AG09319 (cell line): ENCODE results near the gene SLC38A8.

ENCODE experiments used
- DNase-seq: peaks from one replicate; pipeline ENCODE4 v3.0.0-alpha.2; 2010; ENCODE audit warnings: low read depth; ENCODE audit errors: extremely low read depth
- TF ChIP-seq, protein P1 (sequence below): IDR thresholded peaks from 2 replicates; pipeline ENCODE4 v1.5.1; 2011; ENCODE audit warnings: low read depth, mild to moderate bottlenecking, inconsistent platforms, low read length, moderate library complexity

The SLC38A8 gene

DNA sequence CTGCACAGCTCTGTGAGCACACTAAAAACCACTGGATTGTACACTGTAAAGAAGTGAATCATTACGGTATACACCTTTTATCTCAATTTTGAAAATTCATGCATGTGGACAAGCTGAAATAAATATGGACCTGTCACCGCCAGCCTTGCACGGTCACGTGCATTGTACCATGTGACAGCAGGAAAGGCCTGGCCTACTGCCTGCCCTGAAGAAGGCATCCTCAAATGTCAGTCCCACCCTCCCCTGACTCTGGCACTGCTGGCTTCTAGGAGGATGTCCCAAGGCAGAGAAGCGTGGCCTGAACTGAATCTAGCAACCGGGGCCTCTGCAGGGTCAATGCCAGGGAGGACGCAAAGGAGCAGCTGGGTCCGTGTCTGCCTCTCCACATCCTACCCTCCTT, 34.6 kb downstream of the SLC38A8 start:
- DNase-seq = no peak
- TF ChIP-seq, protein P1, sequence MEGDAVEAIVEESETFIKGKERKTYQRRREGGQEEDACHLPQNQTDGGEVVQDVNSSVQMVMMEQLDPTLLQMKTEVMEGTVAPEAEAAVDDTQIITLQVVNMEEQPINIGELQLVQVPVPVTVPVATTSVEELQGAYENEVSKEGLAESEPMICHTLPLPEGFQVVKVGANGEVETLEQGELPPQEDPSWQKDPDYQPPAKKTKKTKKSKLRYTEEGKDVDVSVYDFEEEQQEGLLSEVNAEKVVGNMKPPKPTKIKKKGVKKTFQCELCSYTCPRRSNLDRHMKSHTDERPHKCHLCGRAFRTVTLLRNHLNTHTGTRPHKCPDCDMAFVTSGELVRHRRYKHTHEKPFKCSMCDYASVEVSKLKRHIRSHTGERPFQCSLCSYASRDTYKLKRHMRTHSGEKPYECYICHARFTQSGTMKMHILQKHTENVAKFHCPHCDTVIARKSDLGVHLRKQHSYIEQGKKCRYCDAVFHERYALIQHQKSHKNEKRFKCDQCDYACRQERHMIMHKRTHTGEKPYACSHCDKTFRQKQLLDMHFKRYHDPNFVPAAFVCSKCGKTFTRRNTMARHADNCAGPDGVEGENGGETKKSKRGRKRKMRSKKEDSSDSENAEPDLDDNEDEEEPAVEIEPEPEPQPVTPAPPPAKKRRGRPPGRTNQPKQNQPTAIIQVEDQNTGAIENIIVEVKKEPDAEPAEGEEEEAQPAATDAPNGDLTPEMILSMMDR = no peak

DNA sequence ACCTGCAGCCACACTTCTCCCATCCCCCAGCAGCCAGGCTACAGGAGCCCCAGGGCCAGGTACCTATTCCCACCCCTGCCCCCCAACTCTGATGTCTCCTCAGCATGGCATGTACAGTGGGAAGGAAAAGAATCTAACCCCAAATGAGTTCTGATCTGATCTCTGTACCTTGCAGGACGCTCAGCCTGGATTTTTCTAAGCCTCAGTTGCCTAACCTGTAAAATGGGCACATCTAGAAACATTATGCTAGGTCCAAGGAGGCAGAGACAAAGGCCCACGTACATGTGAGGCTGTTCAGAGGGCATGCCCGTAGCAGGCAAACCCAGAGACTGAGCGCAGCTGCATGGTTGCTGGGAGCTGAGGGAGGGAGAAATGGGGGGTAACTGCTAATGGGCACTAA, 35.1 kb downstream of the SLC38A8 start:
- DNase-seq = no peak
- TF ChIP-seq, protein P1 = no peak

DNA sequence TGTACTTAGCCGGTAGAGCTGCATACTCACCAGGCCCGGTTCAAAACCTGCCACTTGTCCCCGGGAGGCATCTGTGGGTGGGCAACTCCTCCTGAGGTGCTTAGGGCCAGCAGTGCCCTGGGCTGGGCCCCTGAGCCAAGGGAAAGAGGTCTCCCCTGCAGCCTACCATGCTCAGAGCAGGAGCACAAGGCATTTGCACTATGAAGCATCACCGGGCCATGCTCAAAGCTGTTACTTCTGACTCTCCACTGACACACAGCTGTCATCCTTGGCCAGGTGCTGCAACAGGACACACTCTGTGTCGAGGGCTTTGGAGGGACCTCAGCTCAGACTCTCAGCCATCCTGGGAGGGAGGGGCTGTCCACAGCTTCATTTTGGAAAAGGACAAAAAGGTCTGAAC, 37.2 kb downstream of the SLC38A8 start:
- DNase-seq = no peak
- TF ChIP-seq, protein P1 = no peak

DNA sequence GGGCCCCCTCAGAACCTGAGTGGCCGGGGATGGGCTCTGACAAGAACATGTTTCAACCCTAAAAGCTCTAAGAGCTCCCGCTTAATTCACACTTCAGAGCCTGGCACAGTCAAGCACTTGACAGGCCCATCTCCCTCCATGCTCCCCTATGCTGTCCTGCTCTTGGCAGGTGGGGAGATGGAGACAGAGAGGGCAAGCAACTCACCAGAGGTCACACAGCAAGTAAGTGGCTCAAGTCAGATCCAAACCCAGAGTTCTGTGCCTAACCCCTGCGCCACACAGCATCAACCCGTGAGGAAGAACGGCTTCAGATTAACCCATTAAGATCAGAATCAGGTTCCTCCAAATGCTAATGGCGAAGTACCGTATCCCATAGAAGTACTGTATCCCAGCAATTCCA, 38.2 kb downstream of the SLC38A8 start:
- DNase-seq = no peak
- TF ChIP-seq, protein P1 = no peak

DNA sequence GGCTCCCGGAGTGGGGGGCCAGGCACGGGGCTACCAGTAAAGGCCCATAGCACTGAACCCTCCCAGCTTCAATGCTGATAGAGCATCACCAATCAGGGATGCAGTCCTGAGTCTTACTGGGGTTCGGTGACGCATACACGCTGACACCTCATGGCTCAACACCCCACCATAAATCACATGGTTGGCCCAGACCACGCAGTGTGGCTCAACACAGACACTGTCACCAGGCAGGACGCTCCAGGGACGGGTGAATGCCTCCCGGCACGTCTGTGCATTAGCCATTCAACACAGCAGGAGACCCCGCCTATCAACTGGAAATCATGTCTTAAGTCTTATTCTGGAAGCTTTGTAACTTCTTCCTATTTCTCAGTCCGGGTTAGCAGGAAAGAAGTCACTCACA, 39.6 kb downstream of the SLC38A8 start:
- TF ChIP-seq, protein P1 = no peak
- no peak for DNase-seq

DNA sequence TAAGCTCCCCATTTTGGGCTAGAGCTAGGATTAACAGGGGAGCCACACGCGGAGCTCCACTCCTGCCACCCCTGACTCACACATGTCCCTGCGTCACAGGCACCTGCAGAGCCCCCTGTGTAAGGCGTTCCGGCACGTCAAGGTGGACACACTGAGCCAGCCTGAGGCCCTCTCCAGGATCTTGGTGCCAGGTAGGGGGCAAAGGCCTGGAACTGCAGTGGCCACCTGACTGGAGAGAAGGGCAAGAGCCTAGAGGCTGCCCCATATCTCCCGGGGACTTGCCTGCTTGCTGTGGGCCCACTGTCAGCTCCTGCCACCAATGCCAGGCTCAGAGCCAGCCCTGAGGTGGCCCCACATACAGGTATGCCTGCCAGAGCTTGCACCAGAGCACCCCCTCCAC, 40.9 kb downstream of the SLC38A8 start:
- DNase-seq = no peak
- TF ChIP-seq, protein P1 = no peak

DNA sequence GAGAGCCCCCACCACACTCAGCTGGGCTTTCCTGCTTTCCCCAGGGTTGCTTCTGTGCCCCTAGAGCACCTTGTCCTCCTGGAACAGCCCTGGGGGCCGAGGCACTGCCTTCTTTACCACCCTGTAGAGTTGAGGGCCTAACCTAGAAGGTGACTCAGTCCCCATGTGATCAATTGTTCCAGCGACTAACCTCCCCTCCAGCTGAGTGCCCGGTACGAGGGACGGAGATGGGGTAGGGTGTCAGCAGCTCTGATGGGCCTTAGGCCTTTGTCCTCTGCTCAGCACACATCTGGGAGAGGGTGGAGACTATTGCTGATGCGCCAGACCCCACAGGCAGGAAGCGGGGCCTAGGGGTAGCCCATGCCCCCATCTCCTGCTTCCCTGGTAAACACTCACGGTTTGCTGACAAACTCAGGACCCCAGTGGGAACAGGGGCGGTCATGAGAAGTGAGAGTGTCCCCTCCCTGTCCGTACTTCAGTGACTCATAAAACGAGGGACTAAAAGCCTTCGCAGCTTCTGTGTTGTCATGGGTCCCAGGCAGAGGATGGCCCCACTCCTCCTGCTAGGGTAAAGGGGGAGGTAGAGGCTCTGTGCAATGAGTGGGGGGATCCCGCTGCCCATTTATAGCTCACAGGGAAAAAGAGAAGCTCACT, 41.5 kb downstream of the SLC38A8 start:
- TF ChIP-seq, protein P1 = no peak

More for the DNA sequence above, 41.5 kb downstream of the SLC38A8 start:
- DNase-seq = no peak
